Activated CD4-positive, alpha-beta T cell treated with anti-CD3 and anti-CD28 coated beads for 1 hour (primary cell): Measurements from ENCODE around the gene ACR.

ENCODE experiments used
- DNase-seq: peaks from one replicate; pipeline ENCODE4 v3.0.0-alpha.2; 2020

Gene ACR

GRCh38 chr22:50737728-50738648 is at the start of gene ACR:
TSS of gene ACR (plus strand) at chr22:50738204. CDS start at chr22:50738236, 32 bp downstream.
- no peak for DNase-seq

DNA sequence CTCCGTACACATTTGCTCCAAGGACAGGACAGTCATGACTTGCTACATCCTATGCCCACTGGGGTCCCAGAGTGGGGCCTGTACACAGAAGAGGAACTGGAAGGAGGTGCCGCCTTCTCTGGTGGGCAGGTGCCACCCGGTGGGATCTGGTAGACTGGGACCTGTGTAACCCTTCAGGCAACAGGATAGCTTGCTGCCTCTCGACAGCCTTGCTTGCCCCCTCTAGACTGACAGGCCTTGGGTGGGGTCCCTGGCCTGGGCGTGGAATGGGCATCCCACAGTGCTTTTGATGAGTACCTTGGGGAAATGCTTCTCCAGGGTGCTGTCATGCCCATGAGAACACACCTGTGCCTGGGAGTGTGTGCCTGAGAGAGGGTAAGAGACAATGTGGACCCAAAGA is 49.6 kb upstream of the ACR start:
- DNase-seq = no peak

DNA sequence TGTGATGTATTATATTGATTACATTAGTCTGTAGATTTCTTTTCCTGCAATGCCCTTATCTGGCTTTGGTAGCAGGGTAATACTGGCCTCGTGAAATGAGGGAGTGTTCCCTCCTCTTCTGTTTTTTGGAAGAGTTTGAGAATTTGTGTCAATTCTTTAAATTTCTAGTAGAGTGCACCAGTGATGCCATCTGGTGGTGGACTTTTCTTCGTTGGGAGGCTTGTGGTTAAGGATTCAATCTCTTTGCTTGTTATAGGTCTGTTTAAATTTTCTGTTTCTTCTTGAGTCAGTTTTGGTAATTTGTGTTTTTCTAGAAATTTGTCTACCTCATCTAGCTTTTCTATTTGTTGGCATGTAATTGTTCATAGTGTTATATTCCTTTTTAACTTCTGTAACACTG is 46.5 kb upstream of the ACR start:
- no peak for DNase-seq

- DNase-seq = no peak
Observed at GRCh38 chr22:50693462-50693861, 44.5 kb upstream of the ACR start.

DNA sequence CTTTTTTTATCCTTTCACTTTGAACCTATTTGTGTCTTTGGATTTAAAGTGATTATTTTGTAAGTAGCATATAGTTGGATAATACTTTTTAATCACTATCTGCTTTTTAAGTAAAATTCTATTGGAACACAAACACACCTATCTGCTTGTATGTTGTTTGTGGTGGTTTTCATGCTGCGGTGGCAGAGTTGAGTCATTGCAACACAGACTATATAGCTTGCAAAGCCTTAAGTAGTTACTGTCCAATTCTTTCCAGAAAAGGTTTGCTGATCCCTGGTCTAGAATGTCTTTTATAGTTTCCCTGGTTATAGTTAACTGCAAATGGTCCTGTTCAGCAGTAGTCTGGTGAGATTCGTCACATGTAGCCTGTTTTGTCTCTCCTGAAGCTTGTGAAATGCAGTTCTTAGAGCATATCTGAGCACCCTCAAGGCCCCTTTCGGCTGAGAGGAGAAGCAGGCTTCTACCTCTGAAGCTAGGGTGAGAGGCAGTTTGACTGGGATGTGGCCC is 43.9 kb upstream of the ACR start:
- DNase-seq = no peak

DNA sequence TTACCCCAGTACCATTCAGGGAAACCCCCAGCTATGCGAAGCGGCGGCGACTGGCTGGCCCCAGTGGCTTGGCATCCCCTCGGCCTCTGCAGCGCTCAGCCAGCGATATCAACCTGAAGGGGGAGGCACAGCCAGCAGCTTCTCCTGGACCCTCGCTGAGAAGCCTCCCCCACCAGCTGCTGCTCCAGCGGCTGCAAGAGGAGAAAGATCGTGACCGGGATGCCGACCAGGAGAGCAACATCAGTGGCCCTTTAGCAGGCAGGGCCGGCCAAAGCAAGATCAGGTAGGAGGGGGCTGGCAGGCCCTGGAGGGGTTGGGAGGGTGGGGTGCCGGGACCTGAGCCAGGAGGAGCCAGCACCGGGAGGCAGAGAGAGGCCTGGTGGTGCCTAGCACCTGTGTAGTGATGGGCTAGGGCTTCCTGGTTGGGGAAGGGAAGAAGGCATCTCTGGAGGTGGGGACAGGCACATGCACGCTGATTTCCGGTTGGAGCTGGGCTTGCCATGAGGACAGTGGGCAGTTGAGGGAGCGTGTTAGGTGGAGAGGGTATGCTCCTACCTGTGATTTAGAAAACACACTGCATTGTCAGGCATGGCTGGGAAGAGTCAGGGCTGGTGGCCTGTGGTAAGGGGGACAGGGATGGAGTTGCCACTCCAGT is 43.1 kb upstream of the ACR start:
- no peak for DNase-seq

DNA sequence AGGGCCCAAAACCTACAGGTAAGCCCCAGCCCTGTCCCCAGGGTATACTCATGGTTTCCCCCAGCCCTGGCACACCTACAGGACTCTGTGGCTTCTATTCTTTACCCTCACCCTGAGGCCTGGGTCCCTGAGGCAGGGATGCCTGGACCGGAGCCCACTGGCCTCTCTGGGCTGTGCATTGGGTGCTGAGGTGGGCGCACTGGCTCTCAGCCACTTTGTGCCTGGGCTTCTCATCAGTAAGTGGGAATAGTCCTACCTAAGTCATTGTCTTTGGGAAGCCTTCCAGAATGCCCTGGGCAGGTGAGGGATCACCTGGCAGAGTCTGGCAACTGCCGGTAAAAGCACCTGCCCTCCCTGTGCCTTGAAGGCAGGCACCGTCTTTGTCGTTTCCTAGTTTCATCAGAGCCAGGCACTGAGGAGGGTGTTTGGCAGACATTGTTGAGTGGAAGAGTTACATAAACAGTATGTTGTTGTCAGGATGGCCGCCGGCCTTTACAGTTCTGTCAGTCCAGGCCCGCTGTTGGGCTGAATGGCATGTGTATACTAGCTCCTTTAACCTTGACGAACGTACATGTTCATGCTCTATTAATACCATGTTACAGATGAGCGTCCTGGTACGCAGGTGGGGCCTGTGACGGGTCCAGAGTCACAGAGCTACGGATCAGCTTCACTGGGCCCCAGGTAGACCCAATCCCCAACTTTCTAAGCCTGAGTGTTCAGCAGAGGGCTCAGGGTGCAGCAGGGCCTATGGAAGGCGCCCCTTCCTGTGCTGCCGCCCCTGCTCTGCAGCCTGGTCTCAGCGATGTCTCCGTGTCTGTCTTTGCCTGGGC is 42.4 kb upstream of the ACR start:
- DNase-seq = no peak

GRCh38 chr22:50696251-50696798 is 41.7 kb upstream of the ACR start:
- no peak for DNase-seq

DNA sequence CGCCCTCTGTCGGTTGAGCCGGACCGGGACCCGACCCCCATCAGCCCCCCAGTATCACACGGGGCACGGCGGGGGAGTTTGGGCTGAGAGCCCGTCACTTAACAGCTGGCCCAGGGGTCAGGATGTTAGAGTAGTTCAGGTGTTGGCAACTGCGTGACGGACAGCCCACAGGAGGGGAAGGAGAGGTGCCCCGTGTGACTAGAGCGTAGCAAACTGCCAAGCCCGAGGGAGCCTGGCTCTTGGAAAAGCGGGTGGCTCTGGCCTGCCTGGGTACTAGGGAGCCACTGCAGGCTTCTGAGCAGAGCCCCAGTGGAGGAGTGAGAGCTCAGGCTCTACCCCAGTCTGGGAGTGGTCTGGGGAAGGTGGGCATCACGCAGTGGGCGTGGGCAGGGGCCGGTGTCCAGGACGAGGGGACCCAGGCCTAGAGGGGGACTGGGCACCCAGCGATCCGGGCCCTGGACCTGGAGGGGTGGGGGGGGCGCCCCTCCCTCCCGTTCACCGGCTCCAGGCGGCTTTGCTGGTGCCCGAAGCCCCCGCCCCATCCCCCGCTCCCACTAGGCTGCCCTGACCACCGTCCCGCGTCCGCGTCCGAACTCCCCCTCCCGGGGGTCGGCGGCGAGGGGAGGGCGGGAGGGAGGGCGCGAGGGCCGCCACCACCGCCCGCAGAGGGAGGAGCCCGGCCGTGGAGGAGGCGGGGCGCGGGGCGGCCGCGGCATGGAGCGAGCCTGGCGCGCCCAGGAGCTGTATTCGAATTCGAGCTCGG is 41.0 kb upstream of the ACR start:
- DNase-seq = no peak

DNA sequence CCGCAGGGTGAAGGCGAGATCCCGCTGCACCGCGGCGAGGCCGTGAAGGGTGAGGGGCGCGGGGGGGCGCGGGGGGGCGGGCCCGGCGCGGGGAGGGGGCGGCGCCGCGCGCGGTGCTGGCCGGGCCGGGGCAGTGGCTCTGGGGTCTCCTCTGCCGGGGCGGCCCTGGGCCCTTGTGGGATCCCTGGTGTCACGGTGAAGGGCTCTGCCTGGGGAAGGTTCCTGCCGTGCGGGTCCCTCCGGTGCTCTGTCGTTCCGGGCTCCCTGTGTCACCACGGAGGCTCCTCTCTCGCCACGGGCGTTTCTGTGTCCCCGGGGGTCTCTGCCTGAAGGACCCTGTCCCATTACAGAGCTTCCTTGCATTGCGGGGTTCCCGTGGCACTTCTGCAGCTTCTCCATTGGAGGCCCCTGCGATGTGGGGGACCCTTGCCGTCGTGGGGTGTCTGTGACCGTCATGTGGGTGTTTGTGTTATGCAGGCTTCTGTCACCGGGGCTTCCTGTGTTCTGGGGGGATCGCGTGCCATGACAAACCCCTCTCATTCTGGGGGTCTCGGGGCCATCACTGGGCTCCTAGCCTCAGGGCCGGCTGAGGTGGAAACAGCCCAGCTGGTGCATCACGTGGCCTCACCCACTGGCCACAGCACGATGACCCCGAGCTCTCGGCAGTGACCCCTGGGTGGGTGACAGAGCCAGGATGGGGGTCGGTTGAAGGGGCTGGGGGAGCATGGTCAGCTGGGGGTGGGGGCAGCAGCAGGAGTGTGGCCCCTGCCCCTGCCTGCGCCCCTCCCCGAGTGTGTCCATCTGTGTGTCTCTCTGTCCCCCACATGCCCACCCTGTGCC is 40.1 kb upstream of the ACR start:
- no peak for DNase-seq

DNA sequence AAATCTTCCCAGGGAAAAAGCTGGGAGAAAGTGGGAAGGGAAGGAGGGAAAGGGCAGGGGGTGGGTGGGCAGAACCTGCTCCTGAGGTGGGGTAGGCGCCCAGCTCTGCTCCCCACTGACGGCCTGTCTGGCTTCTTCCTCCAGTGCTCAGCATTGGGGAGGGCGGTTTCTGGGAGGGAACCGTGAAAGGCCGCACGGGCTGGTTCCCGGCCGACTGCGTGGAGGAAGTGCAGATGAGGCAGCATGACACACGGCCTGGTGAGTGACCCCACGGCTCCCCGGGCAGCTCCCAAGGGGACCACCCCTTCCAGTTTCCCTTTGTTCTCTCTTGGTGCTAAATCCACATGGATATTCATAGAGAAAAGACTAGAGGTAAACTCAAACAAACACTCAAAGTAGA is 39.5 kb upstream of the ACR start:
- no peak for DNase-seq

- no peak for DNase-seq
Observed at GRCh38 chr22:50699001-50699755, 38.8 kb upstream of the ACR start.

DNA sequence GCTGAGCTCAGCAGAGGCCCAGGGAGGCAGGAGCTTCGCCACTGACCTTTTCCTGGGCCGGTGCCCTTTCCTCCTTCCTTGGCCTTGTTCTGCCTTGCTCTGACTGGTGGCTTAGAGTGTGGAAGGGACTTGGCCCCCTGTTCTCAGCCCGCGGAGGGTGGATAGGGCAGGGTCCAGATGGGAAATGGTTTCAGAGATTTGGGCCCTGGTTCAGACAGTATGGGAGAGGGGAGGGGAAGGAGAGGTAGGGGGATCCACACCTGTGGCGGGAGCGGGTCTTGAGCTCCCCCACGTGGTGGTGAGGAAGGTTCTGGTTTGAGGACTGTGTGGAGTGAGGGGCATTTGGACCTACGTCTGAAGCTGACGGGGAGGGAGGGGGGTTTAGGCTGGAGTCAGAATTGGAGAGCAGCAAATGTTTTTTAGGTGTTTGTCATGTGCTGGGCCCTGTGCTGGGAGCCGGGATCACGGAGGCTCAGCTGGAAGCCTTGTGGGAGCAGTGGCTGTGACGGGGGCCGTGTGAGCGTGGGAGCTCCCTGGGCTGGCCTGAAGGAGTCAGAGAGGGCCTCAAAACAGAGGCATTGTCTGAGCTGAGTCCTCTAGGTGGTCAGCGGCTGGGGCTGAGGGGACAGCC is 38.1 kb upstream of the ACR start:
- no peak for DNase-seq

DNA sequence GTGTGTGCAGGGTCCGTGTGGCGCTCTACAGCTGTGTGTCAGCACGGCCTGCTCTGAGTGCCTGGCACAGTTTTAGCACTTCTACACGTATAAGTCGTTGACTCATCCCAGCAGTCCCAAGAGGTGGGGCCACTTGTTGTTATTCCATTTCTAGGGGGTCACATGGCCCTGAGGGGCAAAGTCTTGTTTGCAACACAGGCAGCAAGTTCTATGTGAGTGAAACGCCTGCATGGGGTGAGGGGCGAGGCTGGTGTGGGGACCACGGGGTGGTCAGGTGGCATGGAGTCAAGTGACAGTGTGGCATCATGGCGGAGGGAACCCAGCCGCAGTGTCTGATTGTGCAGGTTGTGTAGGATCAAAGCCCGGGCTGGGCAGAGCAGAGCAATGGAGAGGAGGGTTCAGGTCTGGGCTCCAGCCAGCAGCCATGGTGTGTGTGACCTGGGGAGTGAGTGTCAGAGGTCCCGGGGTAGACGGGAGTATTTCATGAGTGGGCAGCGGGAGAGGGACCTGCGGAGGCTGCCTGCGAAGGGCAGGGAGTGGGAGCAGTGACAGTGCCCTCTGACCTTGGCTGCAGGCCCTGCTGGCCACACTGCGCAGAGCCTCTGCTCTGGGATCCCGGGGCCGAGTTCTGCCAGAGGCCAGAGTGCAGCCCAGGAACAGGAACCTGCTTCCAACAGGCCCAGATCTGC is 37.5 kb upstream of the ACR start:
- no peak for DNase-seq

- no peak for DNase-seq
Observed at GRCh38 chr22:50701076-50701419, 37.0 kb upstream of the ACR start.

DNA sequence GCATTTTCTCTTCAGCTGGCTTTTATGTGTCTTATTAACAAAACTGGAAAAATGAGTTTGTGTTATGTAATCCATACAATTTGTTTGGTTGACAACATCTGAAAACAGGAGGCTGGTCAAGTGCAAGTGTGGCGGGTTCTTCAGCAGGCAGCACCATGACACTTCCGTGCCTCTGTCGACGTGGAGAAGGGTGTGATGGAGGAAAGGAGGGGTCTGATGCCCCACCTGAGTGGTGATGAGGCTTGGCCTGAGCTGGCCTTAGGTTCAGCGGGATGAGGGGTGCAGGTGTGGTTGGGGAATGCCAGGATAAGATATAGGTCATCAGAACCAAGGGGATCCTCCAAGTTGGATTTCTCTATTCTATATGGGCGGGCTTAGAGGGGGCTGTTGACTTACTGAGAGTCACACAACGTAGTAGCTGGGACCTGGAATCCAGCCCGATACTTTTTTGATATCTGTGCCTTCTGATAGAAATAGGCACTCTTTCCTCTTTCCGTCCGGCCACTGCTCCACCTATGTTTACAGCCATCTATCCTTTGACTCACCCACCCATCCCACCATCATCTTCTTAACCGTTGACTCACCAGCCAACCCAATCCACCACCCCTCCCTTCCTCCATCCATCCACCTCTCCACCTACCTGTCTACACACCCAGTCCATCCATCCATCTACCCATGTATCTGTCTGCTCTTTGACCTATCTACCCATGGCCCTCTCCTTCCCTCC is 36.4 kb upstream of the ACR start:
- no peak for DNase-seq

GRCh38 chr22:50702261-50702671 is 35.7 kb upstream of the ACR start:
- no peak for DNase-seq
